Psoas muscle (tissue), 8 donors: ENCODE data around the gene ZNF775. TPM values are rescaled to one million over a fixed set of nuclear protein-coding genes. Genes with fewer than 3 reads are reported as not detected.

Experiments used
- ATAC-seq, 4 donors: fragments of 200-7000 bp; cut with Tn5 transposase; one replicate each; pipeline ENCODE4 v1.9.1; 2020; ENCODE audit warnings: moderate library complexity in 3 of 4, mild to moderate bottlenecking in 2 of 4
- DNase-seq, 2 donors: peaks; one replicate each; pipeline ENCODE4 v3.0.0-alpha.2; 2020
- H3K27ac ChIP-seq: fragments of 200-600 bp; one replicate; pipeline ENCODE4 v1.8.0; 2022
- H3K27me3 ChIP-seq, 3 donors: fragments of 200-600 bp in 1 of 3; one replicate each; pipeline versions ENCODE4 v1.6.1 to v1.8.0; 2013 to 2022; ENCODE audit warnings: low read length in 2 of 3, mild to moderate bottlenecking in 2 of 3, moderate library complexity in 1 of 3; ENCODE audit not compliant: insufficient read depth in 3 of 3
- H3K36me3 ChIP-seq, 2 donors: fragments of 200-600 bp in 1 of 2; one replicate each; pipeline versions ENCODE4 v1.6.1 to v1.8.0; 2013 to 2022; ENCODE audit warnings: low read depth in 1 of 2, mild to moderate bottlenecking in 1 of 2, moderate library complexity in 1 of 2; ENCODE audit not compliant: insufficient read depth in 1 of 2
- H3K4me1 ChIP-seq: fragments of 200-600 bp; one replicate; pipeline ENCODE4 v1.8.0; 2022
- H3K4me3 ChIP-seq: fragments of 200-600 bp; one replicate; pipeline ENCODE4 v1.8.0; 2022; ENCODE audit warnings: mild to moderate bottlenecking
- H3K9me3 ChIP-seq: fragments of 200-600 bp; one replicate; pipeline ENCODE4 v1.8.0; 2022
- WGBS, 3 donors: extraction: QIAGEN DNeasy Blood & Tissue Kit; methylation state at CpG; one replicate each; pipeline versions ENCODE4 v1.1.6 to v1.1.7; 2013; 5-methylcytosine and 5-hydroxymethylcytosine counted together
- intact Hi-C, 2 donors: fragments of 100-400 bp; cut with DNase I; formaldehyde crosslinking; loops; one replicate each; pipeline versions ENCODE4 v1.11.0 to v1.14.2; 2022
- polyA plus RNA-seq, 3 donors: library from polyadenylated mRNA; stranded (reverse); fragments of 200-250 nt; gene quantifications; one replicate each; pipeline ENCODE4 v1.2.3, GENCODE V29; 2013
- total RNA-seq, 4 donors: library from RNA; stranded (reverse); fragmentation: NEBNext Ultra II Directional in 2 of 4; extraction: Animal tissue kit (Norgen Biotek cat#: 25700) in 2 of 4; gene quantifications; one replicate each; pipeline versions ENCODE4 v1.2.1 to v1.2.4, GENCODE V29; 2021 to 2023
- TF ChIP-seq, protein P1 (sequence below): fragments of 200-600 bp; IDR thresholded peaks from one replicate; pipeline ENCODE4 v1.8.0; 2022; ENCODE audit warnings: antibody characterized with exemption
- donor health status: healthy with polysubstance abuse.
- donor health status: DM: no; HTN: no; CAD: no; lungs with moderate emphysema.
- donor health status: Bipolar disorder and iron deficiency.
- donor health status: healthy.
- donor health status: DM: yes; HTN: yes; CAD: no.
- donor health status: DM: no; HTN: no; CAD: no.
- donor health status: DM: no; HTN: no; CAD: no.
- donor health status: DM: yes; HTN: yes; CAD: no.

Gene ZNF775
- total and polyA plus RNA-seq, 7 donors: 1.6 to 3.8 (median 2.8) TPM

DNA sequence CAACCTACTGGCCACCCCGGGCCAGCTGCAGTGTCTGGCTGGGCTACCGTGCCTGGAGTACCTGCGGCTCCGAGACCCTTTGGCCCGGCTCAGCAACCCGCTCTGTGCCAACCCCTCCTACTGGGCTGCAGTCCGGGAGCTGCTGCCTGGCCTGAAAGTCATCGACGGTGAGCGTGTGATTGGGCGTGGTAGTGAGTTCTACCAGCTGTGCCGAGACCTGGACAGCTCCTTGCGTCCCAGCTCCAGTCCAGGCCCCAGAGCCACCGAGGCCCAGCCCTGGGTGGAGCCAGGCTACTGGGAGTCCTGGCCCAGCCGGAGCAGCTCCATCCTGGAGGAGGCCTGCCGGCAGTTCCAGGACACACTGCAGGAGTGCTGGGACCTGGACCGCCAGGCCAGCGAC is 42.0 kb upstream of the ZNF775 start:
- DNase-seq: peak in 1 of 2 donors; percentile 50

DNA sequence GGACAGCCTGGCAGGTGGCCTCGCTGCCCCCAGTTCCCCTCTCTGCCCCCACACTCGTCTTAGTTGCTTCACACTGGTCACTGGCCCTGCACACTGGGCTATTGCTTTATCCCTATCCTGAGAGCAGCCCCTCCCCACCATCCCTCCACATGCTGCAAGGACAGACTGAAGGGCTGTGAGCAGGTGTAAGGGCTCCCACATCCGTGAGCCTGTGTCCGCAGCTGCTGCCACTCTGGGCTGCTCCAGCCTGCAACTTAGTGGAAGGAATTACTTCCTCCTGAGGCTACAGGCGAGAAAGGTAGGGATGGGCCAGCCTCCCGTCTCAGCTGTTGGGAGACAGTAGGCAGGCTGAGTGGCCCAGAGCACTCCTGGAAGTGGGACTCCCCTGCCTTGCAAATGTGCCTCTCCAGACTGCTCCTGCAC is 41.5 kb upstream of the ZNF775 start:
- no peaks in the 10 kb centered on the region for H3K36me3 ChIP-seq
- ATAC-seq (no peak), DNase-seq (no peak)
- 78 to 88% (median 83%) methylated on average over 6 of the region's 6 CpGs for WGBS, 3 donors
- no peaks in the 10 kb centered on the region for H3K9me3 ChIP-seq
- no peak overlapping the region for H3K4me3 ChIP-seq
- peaks cover 6% of the 10 kb centered on the region for H3K4me1 ChIP-seq
- no peak overlapping the region for H3K27ac ChIP-seq
- H3K27me3 ChIP-seq: peaks cover 0 to 29% (median 10%) of the 10 kb centered on the region in 3 donors
- intact Hi-C loops: no loop called here
- TF ChIP-seq, protein P1, sequence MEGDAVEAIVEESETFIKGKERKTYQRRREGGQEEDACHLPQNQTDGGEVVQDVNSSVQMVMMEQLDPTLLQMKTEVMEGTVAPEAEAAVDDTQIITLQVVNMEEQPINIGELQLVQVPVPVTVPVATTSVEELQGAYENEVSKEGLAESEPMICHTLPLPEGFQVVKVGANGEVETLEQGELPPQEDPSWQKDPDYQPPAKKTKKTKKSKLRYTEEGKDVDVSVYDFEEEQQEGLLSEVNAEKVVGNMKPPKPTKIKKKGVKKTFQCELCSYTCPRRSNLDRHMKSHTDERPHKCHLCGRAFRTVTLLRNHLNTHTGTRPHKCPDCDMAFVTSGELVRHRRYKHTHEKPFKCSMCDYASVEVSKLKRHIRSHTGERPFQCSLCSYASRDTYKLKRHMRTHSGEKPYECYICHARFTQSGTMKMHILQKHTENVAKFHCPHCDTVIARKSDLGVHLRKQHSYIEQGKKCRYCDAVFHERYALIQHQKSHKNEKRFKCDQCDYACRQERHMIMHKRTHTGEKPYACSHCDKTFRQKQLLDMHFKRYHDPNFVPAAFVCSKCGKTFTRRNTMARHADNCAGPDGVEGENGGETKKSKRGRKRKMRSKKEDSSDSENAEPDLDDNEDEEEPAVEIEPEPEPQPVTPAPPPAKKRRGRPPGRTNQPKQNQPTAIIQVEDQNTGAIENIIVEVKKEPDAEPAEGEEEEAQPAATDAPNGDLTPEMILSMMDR: no peak

More for the DNA sequence above, 42.0 kb upstream of the ZNF775 start:
- H3K36me3 ChIP-seq: no peaks in the 10 kb centered on the region
- H3K27me3 ChIP-seq: peaks cover 0 to 27% (median 9%) of the 10 kb centered on the region in 3 donors
- no peak overlapping the region for H3K4me3 ChIP-seq
- H3K27ac ChIP-seq: no peak overlapping the region
- no peaks in the 10 kb centered on the region for H3K9me3 ChIP-seq
- ATAC-seq: no peak
- TF ChIP-seq, protein P1: no peak
- intact Hi-C loops: no loop called here
- peaks cover 6% of the 10 kb centered on the region for H3K4me1 ChIP-seq
- WGBS, 3 donors: 72 to 85% (median 73%) methylated on average over 17 to 18 of the region's 18 CpGs

DNA sequence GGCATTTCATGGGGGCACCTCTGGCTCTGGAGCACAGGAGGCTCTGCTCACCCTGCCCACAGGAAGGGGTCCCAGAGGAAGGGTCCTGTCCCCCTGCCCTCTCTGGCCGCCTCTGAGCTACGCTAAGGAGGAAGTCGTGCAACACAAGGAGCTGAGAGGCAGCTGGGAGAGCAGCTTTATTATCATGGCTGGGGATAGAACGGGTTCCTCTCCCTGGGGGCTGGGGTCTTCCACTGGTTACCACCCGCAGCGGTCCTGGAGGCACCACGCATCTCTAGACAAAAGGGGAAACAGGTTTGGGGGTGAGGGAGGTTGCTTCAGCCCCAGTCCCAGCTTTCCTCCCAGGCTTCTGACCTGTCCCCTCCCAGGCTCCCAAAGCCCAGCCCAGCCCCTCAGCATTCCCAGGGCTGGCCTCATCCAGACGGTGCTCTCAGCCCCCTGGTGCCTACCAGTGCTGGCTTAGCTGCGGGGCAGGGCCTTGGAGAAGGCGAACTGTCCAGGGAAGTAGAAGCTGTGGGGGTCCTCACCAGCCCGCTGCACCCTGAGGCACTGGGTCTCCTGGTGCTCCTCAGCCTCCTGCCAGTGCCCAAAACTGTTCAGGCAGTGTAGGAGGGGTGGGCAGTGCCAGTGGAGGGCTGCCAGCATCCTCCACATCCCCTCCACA is 40.8 kb upstream of the ZNF775 start:
- intact Hi-C loops: no loop called here
- Histone ChIP-seq H3K4me1 (peaks cover 6% of the 10 kb centered on the region), H3K4me3 (no peak overlapping the region), H3K27me3 (peaks cover 0 to 29% (median 10%) of the 10 kb centered on the region in 3 donors), H3K9me3 (no peaks in the 10 kb centered on the region), H3K27ac (no peak overlapping the region), H3K36me3 (no peaks in the 10 kb centered on the region)
- 78 to 89% (median 84%) methylated on average over 11 of the region's 11 CpGs for WGBS, 3 donors
- DNase-seq: no peak
- ATAC-seq: no peak
- TF ChIP-seq, protein P1: no peak

DNA sequence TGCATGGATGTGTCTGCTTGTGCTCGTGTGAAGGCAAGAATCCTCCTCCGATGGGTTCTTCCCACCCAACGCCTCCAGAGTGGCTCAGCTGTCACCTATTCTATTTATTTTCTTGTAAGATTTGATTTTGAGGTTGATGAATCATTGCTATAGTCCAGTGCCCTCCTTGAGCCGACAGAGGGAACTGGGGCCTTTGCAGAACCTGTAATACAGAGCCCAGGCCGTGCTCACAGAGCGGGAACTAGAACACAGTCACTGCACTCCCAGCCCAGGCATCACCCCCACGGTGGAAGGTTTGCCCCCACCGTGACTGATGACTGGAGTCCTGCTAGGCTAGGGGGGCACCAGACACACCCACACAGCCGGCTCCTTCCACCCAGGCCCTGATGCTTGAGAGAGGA is 39.7 kb upstream of the ZNF775 start:
- intact Hi-C loops: no loop called here
- ATAC-seq (no peak), DNase-seq (no peak)
- TF ChIP-seq, protein P1: no peak
- WGBS, 3 donors: 71 to 79% (median 73%) methylated on average over 9 of the region's 9 CpGs
- peak overlapping the region; percentile 59 for H3K4me3 ChIP-seq
- peaks cover 6% of the 10 kb centered on the region for H3K4me1 ChIP-seq
- no peaks in the 10 kb centered on the region for H3K9me3 ChIP-seq
- no peak overlapping the region for H3K27ac ChIP-seq
- H3K27me3 ChIP-seq: peaks cover 0 to 35% (median 14%) of the 10 kb centered on the region in 3 donors
- H3K36me3 ChIP-seq: no peaks in the 10 kb centered on the region
